Neural cell (in vitro differentiated cells): ENCODE results near the gene VRK1.

ENCODE experiments used
- CTCF ChIP-seq: fragments of 450-650 bp; IDR thresholded peaks from 2 replicates; pipeline ENCODE4 v1.5.1; 2014; ENCODE audit warnings: antibody characterized with exemption, mild to moderate bottlenecking, moderate library complexity; ENCODE audit not compliant: poor library complexity, severe bottlenecking
- EP300 ChIP-seq: fragments of 450-650 bp; conservative IDR thresholded peaks from 2 replicates; pipeline ENCODE4 v1.6.1; 2014; ENCODE audit warnings: antibody characterized with exemption, mild to moderate bottlenecking, moderate library complexity; ENCODE audit not compliant: poor library complexity, severe bottlenecking
- POLR2AphosphoS5 ChIP-seq: IDR thresholded peaks from 2 replicates; pipeline ENCODE4 v1.6.1; 2012
- REST ChIP-seq: IDR thresholded peaks from 2 replicates; pipeline ENCODE4 v1.6.1; 2012; ENCODE audit warnings: borderline replicate concordance
- SMC3 ChIP-seq: fragments of 450-650 bp; conservative IDR thresholded peaks from 2 replicates; pipeline ENCODE4 v1.6.1; 2014; ENCODE audit warnings: antibody characterized with exemption, mild to moderate bottlenecking, moderate library complexity; ENCODE audit not compliant: poor library complexity

GRCh38 chr14:96888593-96888992 lies 91.4 kb downstream of the VRK1 start:
- no peak for TF ChIP-seq CTCF
- TF ChIP-seq REST, result no peak
- no peak for TF ChIP-seq EP300
- no peak for TF ChIP-seq SMC3
- peak; percentile 56 for TF ChIP-seq POLR2AphosphoS5
